Kasumi-1 (cell line): Measurements from ENCODE around the gene SBNO1.
"Not testable (repeated sequence)": the region's sequence is repeated elsewhere in the genome, so short reads cannot be mapped to it uniquely, and the experiment has no call there.

Experiments
- DNase-seq, 2 experiments: peaks; one replicate each; lab custom pipeline; 2025; lab: John Stamatoyannopoulos, UW

The SBNO1 gene

DNA sequence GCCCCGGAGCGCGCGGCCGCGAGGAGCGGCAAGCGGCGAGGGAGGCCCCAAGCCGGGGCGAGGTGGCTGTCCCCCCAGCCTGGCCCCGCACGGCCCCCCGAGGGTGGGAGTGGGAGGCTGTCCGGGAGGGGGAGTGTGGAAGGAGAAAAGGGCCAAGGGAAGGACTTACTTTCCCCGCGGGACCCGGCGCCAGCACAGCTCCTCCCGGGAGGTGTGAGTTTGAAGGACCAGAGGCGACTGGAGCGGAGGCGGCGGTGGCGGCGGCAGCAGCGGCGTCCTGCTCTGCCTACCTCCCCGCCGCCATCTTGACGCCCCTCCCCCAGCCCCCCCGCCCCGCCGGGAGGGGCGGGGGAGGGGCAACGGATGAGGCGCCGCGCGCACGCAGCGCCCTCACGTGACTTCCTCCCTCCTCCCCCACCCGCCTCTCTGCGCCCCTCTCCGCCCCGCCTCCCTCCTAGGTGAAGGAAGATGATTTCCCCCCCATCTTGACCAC, at the start of gene SBNO1:
Gene SBNO1, minus strand, starts transcription at position 316 of the 493 bp plus-strand sequence. CDS start 14,406 bp downstream, outside the sequence.
- peak; percentile 77 to 89 for DNase-seq

DNA sequence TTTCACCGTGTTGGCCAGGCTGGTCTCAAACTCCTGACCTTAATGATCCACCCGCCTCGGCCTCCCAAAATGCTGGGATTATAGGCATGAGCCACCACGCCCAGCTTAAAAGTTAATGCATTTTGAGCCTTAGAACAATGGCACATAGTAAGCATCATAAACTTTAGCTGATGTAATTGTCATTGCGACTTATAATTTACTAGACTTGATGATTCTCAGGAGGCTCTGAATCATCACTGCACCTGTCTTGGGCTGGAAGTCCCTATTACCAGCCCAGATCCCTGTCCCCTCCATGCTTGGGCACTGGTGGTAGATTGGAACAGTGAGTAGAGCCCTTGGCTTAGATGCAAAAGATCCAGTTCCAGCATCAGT, 45.4 kb upstream of the SBNO1 start:
- no peak for DNase-seq

DNA sequence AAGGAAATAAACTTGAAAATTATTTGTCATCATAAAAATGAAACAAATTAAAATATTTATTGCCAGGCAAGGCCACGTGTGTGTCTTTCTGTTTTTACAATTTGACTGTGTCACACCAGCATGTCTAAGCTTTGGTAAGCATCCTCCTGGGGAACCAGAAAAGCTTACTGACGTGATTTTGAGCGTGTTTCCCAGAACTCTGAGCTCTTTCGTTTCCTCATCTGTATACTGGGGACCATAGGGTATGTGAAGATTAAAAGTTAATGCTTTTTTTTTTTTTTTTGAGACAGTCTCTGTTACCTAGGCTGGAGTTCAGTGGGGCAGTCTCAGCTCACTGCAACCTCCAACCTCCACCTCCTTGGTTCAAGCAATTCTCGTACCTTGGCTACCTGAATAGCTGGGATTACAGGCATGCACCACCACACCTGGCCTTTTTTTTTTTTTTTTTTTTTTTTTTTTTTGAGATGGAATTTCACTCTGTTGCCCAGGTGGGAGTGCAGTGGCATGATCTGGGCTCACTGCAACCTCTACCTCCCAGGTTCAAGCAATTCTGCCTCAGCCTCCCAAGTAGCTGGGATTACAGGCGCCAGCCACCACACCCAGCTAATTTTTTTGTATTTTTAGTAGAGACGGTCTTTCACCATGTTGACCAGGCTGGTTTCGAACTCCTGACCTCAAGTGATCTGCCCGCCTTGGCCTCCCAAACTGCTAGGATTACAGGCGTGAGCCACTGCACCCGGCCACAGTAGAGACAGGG, 44.8 kb upstream of the SBNO1 start:
- DNase-seq: not testable (repeated sequence)

DNA sequence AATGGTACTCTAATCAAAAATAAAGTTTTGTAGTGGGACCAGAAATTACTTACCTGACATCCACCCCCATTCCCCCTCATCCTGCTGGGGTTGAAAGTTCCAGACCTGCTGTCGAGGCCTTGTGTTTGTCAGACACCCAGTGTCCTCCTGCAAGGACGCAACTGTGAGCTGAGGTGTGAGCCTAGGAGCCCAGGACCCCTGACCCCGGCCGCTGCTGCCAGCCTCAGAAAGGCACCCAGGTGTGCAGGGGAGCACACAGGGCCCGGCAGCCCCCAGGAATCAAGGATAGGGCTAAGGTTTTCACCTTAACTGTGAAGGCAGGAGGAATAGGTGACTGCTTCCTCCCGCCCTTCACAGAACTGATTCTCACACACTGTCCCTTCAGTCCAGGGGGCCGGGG, 44.0 kb upstream of the SBNO1 start:
- not testable (repeated sequence) for DNase-seq

DNA sequence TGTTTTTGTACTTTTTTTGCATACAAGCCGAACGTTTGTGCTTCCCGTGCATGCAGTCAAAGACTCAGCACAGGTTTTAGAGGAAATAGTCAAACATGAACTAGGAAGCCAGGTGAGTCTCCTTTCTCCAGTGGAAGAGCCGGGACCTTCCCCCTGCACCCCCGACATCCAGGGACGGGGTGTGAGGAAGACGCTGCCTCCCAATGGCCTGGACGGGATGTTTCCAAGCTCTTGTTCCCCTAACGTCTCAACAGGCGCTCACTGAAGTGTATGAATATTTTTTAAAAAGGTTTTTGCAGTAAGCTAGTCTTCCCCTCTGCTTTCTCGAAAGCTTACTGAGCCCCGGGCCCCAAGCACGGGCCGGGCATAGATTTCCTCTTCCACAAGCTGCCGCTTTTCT, 43.3 kb upstream of the SBNO1 start:
- DNase-seq: not testable (repeated sequence)

DNA sequence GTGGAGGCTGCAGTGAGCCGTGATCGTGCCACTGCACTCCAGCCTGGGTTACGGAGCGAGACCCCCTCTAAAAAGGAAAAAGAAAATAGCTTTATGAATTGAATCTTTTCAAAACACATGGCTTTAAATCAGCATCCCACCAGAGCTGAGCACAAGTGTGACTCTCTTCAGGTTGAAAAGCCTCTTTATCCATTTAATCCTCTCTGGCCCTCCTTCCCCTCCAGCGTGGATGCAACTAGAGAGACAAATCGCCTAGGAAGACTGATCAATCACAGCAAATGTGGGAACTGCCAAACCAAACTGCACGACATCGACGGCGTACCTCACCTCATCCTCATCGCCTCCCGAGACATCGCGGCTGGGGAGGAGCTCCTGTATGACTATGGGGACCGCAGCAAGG, 42.6 kb upstream of the SBNO1 start:
- DNase-seq: not testable (repeated sequence)

DNA sequence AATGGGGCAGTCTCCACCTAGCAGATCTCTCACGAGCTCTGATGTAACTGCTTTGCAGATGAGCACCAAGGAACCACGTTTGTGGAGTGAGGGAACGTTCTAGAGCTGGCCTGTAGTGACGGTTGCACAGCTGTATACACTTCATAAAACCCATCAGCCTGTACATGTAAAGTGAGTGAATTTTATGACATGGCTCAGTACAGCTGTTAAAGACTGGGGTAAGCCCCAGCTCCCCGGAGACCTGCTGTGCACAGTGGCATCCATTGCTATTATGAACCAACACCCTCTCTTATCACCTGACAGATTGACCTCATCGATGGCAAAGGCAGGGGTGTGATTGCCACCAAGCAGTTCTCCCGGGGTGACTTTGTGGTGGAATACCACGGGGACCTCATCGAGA, 39.9 kb upstream of the SBNO1 start:
- DNase-seq: no peak

DNA sequence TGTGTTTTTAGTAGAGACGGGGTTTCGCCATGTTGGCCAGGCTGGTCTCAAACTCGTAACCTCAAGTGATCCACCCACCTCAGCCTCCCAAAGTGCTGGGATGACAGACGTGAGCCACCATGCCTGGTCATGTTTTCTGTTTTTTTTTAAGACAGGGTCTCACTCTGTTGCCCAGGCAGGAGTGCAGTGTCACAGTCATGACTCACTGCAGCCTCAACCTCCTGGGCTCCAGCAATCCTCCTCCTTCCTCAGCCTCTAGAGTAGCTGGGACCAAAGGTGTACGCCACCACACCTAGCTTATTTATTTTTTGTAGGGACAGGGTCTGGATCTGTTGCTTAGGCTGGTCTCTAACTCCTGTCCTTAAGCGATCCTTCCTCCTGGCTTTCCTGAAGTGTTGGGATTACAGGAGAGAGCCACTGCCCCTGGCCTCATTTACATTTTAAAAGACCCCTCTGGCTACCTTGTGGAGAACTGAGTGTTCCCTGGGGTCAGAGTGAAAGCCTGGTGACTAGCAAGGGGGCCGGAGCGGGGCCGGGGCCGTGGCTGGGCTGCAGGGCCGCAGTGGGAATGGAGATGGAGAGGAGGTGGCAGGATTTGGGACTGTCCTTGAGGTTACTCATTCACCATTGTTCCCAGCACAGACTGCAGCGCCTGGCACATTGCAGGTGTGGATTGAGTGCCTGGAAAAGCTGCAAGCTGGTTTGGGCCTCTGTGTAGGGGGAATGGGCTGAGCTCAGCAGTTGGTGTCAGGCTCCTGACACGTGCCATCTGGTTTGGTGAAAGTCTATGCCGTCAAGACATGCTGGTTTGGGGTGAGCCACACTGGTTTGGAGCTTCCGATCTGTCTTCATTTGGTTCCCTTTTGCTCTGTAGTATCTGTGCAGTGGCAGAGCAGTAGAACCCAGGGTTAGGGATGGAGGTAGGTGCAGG, 37.4 kb upstream of the SBNO1 start:
- DNase-seq: no peak

DNA sequence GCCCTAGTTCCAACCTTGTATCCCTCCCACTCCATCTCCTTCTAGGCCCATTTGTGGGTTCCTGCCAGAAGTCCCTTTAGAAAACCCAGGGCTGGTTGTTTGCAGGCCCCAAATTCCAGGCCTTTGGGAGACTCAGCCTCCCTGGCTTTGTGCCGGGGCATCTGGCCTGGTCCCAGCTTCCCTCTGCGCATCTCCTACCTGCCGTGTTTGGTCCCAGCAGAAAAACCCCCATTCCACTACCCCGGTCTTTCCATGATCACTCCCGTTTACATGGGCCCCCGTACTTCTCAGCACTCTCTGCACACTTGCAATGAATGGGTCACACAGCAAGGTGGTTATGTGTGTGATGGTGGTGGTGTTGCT, 34.6 kb upstream of the SBNO1 start:
- no peak for DNase-seq

DNA sequence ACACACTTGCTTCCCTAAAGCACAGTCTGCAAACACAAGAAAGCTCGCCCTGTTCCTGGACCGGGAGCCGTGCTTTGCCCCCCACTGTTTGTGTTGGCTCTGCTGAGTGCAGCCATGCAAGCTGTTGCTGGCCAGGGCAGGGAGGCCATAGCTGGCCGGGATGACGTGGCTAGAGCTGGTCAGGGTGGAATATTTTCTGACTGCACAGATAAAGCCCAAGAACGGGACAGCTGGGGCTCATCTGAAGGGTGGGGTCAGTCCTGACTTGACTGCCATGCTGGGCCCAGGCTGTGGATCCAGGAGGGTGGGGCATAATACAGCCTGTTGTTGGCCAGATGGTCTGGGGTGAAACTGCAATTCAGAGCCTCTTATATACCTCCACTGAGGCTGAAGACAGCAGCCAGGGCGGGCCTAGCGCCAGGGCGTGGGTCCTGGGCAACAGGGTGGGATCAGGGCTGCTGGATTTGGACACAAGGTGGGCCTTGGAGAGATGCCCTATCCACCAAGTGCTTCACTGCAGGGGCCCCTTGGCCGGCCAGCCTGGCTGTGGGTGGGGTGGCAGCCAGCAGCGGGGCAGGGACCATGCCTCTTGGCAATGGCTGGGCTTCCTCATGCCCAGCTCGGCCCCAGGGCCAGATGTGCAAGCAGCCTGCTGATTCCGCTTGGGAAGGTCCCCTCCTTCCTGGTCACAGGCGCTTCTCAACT, 34.1 kb upstream of the SBNO1 start:
- no peak for DNase-seq

DNA sequence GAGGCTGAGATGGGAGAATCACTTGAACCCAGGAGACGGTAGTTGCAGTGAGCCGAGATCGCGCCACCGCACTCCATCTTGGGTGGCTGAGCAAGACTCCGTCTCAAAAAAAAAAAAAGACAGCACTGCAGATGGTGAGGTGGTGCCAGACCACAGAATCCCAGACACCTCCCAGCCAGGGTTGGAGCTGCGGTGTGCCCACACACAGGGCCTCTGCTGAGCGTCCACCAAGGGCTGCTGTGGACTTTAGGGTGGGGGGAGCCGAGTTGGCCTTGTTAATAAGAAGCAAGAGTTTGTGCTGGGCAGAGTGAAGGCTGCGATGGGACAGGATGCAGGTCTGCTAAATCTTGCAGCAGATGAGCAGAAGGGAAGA, 33.5 kb upstream of the SBNO1 start:
- DNase-seq: no peak

DNA sequence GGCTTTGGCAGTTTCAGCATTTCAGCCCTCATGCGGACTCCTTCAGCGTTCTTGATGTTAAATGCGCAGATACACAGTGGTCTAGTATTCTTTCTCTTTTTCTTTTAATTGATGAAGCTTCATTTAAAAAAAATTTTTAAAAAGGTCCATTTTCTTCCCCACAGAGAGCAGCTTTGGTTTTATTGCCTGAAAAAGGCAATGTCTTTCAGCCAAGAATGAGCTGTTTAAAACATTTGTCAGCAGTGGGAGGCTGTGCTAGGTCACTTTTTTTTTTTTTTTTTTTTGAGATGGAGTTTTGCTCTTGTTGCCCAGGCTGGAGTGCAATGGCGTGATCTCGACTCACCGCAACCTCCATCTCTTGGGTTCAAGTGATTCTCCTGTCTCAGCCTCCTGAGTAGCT, 32.8 kb upstream of the SBNO1 start:
- no peak for DNase-seq

DNA sequence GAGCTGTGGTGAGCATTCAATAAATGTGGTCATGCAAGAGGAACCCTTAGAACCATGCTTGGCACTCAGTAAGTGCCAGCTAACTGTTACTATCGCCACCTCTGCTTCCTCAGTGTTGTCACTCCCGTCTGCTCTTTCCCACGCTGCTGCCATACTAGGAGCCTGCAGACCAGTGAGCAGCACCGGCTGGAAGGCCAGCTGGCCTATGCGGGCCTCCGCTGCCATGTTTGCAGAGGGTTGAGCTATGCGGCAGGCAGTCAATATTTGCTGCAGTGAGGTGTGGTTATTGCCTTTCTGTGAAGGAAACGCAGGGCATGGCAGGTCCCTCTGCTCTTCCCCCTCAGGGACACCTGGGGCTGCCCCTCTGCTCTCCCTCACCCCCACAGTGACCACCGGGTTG, 32.3 kb upstream of the SBNO1 start:
- DNase-seq: no peak

DNA sequence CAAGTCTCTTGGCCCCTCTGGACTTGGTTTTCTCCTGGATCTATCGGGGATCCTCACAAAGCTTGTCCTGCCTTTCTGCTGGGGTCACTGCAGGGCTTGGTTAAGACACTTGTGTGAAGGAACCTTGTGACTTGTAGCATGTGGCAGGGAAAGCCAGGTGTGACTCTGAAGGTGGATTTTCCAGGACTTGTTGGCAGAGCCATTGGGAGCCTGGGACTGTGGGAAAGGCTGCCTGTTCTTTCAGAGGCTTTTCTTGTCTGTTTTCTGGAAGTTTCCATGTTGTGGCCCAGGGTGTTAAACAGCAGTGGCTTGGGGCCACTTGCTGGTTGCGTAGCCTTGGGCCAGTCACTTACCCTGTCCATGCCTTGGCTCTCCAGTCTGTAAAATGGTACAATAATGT, 31.9 kb upstream of the SBNO1 start:
- DNase-seq: no peak

DNA sequence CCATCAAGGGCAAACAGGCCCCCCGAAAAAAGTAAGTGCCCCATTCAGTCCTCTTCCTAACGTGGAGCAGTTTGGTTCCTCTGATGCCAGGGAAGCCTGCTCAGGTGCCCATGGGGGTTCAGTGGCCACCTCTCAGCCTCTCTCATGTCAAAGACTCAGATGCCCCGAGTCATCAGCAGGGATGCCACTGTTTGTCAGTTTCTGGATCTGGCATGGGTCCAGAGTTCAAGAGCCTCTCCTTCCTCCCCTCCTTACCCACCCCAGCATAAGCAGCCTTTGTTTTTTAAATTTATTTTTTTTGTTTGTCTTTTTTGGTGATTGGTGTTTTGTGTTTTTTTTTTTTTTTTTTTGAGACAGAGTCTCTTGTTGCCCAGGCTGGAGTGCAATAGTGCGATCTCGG, 30.6 kb upstream of the SBNO1 start:
- DNase-seq: no peak

DNA sequence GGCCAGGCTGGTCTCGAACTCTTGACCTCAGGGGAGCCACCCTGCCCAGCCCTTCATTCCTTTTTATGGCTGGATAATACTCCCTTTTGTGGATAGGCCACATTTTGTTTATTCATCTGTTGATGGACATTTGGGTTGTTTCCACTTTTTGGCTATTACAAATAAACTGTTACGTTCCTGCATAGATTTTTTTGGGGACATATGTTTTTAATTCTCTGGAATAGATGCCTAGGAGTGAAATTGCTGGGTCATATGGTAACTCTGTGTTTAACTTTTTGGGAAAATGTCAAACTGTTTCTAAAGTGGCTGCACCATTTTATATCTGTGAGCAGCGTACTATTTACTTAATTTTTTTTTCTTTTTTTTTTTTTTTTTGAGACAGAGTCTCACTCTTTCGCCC, 29.1 kb upstream of the SBNO1 start:
- no peak for DNase-seq

DNA sequence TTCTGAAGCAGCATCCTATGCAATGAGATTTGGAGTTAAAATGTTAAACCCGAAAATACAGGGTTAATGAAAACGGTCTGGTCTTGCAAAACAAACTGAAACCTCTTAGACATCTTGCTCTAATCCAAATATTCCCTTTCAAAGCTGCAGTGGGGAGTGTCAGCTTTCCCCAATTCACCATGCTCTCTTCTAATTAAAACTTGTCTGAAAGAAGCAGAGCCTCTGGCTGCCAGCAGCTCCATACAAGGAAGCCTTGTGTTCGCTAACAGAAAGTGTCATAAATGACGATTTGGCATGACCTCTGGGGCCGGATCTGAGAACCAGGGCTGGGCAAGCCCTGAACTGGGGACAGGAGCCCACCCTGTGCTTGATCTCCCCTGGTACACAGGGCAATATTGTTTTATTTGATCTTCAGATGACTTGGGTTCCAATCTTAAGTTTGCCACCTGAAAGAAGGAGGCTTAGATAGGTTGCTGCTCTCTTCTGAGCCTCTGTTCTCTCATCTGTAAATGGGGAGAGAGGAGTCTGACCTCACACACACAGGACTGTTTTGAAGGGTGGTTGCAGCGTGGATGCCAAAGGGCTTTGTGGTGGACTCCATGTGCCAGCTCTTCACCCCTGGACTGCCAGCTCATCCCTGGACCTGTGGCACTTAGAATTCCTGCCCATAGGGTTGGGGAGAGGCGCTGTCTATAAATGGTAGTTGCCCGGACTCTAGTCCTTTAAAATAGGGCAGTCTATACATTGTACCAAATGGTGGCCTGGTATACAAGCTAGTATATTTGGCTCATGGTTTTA, 27.1 kb upstream of the SBNO1 start:
- no peak for DNase-seq

DNA sequence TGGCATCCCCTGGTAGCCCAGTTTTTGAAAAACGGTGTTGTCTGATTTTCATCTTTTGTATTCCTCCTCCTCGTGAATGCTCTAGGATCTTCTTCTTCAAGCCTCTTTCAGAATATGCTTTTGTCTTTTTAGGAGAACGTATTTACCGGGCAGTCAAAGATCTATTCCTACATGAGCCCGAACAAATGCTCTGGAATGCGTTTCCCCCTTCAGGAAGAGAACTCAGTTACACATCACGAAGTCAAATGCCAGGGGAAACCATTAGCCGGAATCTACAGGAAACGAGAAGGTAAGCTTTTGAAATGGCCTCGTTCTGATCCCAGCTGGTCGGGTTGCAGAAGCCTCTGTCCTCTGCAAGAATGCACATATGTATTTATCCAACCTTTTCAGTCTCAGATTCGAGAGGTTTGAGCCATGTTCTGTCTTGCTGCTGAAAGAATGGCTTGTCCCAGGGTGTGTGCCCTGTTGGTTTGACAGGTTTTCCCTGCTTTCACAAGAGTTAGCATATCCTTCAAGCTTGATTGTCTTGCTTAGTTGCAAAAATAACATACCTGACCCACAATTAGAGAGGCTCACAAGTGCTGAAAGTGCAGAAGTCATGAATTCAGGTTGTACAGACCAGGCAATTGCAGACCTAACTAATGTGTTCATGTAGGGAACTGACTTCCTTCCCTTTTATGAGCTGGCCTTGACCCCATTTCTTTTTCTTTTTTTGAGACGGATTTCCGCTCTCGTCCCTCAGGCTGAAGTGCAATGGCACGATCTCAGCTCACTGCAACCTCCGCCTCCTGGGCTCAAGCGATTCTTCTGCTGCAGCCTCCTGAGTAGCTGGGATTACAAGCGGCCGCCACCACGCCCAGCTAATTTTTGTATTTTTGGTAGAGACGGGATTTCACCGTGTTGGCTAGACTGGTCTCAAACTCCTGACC, 26.1 kb upstream of the SBNO1 start:
- peak; percentile 85 to 89 for DNase-seq

DNA sequence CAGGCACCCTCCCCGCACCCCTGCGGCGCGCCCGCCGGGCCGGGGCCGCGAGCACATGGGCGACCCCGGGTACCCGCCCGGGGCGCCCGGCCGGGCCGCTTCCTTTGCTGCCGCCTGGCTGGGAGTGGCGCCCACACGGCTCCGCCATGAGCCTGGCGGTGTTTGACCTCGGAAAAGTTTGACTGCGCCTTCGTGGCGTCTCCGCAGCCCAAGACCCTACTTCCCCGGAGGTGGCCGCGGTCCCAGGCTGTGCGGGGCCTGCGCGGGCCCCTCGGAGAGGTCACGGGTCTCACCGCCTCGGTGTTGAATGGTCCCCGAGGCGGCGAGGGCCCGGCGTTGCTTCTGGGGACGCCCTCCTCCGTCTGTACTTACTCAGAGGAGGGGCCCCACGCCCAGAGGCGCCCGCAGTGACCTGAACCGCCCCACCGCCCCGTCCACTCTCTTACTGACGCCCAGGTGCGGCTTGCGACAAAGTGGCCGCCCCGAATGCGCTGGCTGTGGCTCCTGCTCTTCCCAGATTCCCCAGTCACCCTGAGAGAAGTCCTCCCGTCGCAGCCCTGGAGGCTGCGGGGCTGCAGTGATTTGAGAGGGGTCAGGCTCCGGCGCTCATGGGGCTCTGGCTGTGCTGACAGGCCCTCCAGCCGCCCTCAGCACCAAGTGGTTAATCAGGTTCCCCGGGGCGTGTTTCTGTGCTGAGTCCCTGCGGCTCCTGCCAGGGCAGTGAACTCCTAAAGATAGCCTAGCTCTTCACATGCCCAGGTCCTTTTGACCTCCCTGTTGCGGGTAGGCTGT, 25.1 kb upstream of the SBNO1 start:
- peak; percentile 11 to 30 for DNase-seq
